ENCODE measurements around the gene INIP. TPM values are rescaled to one million over a fixed set of nuclear protein-coding genes. Genes with fewer than 3 reads are reported as not detected.

INIP gene
- total RNA-seq, 3 donors from 2014 or later (not counting 1 experiment from before 2014, with no cell fraction given) = 9.9 to 16.7 (median 16.4) TPM

DNA sequence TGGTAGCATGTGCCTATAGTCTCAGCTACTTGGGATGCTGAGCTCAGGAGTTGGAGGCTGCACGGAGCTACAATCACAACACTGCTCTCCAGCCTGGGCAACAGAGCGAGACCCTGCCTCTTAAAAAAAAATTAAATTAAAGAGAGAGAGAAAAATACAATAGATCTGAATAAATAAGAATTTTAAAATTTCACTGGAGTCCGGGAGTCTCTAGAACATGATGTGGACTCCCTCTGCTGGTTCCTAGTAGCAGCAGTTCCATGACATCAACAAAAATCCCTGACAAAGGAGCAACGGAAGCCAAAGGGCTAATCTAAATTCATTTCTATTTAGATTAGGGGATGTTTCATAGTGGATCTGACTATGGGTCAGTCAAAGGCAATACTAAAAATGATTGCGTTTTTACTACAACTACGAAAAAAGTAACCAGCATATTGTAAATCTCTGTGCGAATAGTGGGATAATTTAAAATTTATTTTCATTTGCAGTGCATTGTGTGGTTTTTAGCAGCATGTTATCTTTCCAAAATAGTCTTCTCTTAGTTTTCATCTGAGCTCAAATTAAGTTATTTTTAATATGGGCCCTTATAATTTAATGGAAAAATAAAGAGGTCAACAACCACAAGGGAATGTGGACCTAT, 6.7 kb downstream of the INIP start:
- H3K27me3 ChIP-seq (ENCODE audit: control insufficient read depth, insufficient read depth, low read length) = no peaks in the 10 kb centered on the region
- H3K4me3 ChIP-seq (ENCODE audit: low read length) = no peak overlapping the region
- H3K4me1 Mint-ChIP-seq = peaks cover 21% of the 10 kb centered on the region in 2 donors
- no peak overlapping the region for H3K4me3 Mint-ChIP-seq
- H3K9me3 ChIP-seq (ENCODE audit: control insufficient read depth, insufficient read depth, low read length) = no peaks in the 10 kb centered on the region
- H3K27ac Mint-ChIP-seq = no peak overlapping the region
- H3K4me1 ChIP-seq (ENCODE audit: control insufficient read depth, insufficient read depth, low read length) = no peaks in the 10 kb centered on the region
- H3K36me3 Mint-ChIP-seq = no peaks in the 10 kb centered on the region
- no peak for ATAC-seq
- H3K9me3 Mint-ChIP-seq = no peaks in the 10 kb centered on the region
- intact Hi-C loops (cut with micrococcal nuclease) = no loop called here
- no peaks in the 10 kb centered on the region for H3K27me3 Mint-ChIP-seq (ENCODE audit: low read depth in 2 of 2)
- WGBS (ENCODE audit: insufficient coverage) = 90% methylated on average over 5 of the region's 7 CpGs
- H3K36me3 ChIP-seq (ENCODE audit: control insufficient read depth, insufficient read depth, low read length) = peaks cover 9% of the 10 kb centered on the region
- H3K27ac ChIP-seq (ENCODE audit: low read length) = no peak overlapping the region
- no peak for TF ChIP-seq CTCF (IDR thresholded peaks at IDR 0.05)
- peak in 1 of 2 donors; percentile 9 for DNase-seq

- no peak for ATAC-seq
- TF ChIP-seq CTCF (IDR thresholded peaks at IDR 0.05) = no peak
- WGBS (ENCODE audit: insufficient coverage) = 94% methylated on average over 6 of the region's 6 CpGs
- Histone ChIP-seq H3K36me3 (ENCODE audit: control insufficient read depth, insufficient read depth, low read length) (peaks cover 4% of the 10 kb centered on the region), H3K27ac (ENCODE audit: low read length) (no peak overlapping the region), H3K27me3 (ENCODE audit: control insufficient read depth, insufficient read depth, low read length) (no peaks in the 10 kb centered on the region), H3K4me1 (ENCODE audit: control insufficient read depth, insufficient read depth, low read length) (no peaks in the 10 kb centered on the region), H3K4me3 (ENCODE audit: low read length) (no peak overlapping the region), H3K9me3 (ENCODE audit: control insufficient read depth, insufficient read depth, low read length) (no peaks in the 10 kb centered on the region)
- no peak for DNase-seq
- H3K4me1 Mint-ChIP-seq = peaks cover 10 to 16% of the 10 kb centered on the region in 2 donors
- H3K36me3 Mint-ChIP-seq = no peaks in the 10 kb centered on the region
- H3K27ac Mint-ChIP-seq = peak overlapping the region in 1 of 2 donors; percentile 36
- H3K27me3 Mint-ChIP-seq (ENCODE audit: low read depth in 2 of 2) = no peaks in the 10 kb centered on the region
- intact Hi-C loops (cut with micrococcal nuclease) = no loop called here
- H3K4me3 Mint-ChIP-seq = no peak overlapping the region
- H3K9me3 Mint-ChIP-seq = no peaks in the 10 kb centered on the region
These were observed 12.0 kb downstream of the INIP start for GRCh38 chr9:112705768-112706427.

DNA sequence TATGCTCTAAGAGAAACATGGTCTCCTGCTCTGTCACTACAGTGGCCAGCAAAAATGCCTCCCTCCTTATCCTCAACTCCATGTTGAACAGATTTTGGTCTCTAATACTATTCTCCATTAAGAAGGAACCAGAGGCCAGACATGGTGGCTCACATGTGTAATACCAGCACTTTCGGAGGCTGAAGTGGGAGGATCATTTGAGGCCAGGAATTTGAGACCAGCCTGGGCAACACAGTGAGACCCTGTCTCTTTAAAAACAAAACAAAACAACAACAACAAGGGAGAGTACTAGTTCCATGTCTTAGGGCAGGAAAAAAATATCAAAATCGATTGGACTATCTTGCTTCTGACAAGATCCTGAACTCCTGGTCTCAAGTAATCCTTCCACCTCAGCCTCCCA, 14.6 kb downstream of the INIP start:
- no peak overlapping the region for H3K4me3 ChIP-seq (ENCODE audit: low read length)
- no peaks in the 10 kb centered on the region for H3K9me3 ChIP-seq (ENCODE audit: control insufficient read depth, insufficient read depth, low read length)
- no peaks in the 10 kb centered on the region for H3K9me3 Mint-ChIP-seq
- H3K4me1 Mint-ChIP-seq = peaks cover 7 to 13% of the 10 kb centered on the region in 2 donors
- H3K27ac Mint-ChIP-seq = no peak overlapping the region
- H3K27me3 ChIP-seq (ENCODE audit: control insufficient read depth, insufficient read depth, low read length) = no peaks in the 10 kb centered on the region
- TF ChIP-seq CTCF (IDR thresholded peaks at IDR 0.05) = no peak
- peaks cover 8% of the 10 kb centered on the region for H3K36me3 ChIP-seq (ENCODE audit: control insufficient read depth, insufficient read depth, low read length)
- ATAC-seq (no peak), DNase-seq (no peak)
- no peak overlapping the region for H3K27ac ChIP-seq (ENCODE audit: low read length)
- H3K4me1 ChIP-seq (ENCODE audit: control insufficient read depth, insufficient read depth, low read length) = peaks cover 4% of the 10 kb centered on the region
- H3K36me3 Mint-ChIP-seq = no peaks in the 10 kb centered on the region
- no peak overlapping the region for H3K4me3 Mint-ChIP-seq
- no peaks in the 10 kb centered on the region for H3K27me3 Mint-ChIP-seq (ENCODE audit: low read depth in 2 of 2)
- 97% methylated on average over 2 of the region's 2 CpGs for WGBS (ENCODE audit: insufficient coverage)
- intact Hi-C loops (cut with micrococcal nuclease) = no loop called here
